Smooth muscle cell (in vitro differentiated cells): ENCODE measurements around the gene TEPSIN. TPM values are rescaled to one million over a fixed set of nuclear protein-coding genes. Genes with fewer than 3 reads are reported as not detected.

Experiments
- DNase-seq: peaks from one replicate; lab custom pipeline; 2025; ENCODE audit not compliant: unreplicated experiment; lab: John Stamatoyannopoulos, UW
- H2AFZ ChIP-seq: fragments of 200-600 bp; sonication (generic); 2 replicates; pipeline ENCODE4 v1.6.0; 2016; ENCODE audit warnings: antibody characterized with exemption, low read depth, mild to moderate bottlenecking
- H3F3A ChIP-seq: fragments of 200-600 bp; sonication (generic); 2 replicates; pipeline ENCODE4 v1.6.0; 2017; ENCODE audit warnings: antibody characterized with exemption, low read depth
- H3K27ac ChIP-seq: fragments of 200-600 bp; sonication (generic); 2 replicates; pipeline ENCODE4 v1.5.1; 2016; ENCODE audit warnings: low read depth, mild to moderate bottlenecking
- H3K27me3 ChIP-seq: fragments of 200-600 bp; sonication (generic); 2 replicates; pipeline ENCODE4 v1.6.1; 2016; ENCODE audit warnings: low read depth, mild to moderate bottlenecking
- H3K36me3 ChIP-seq: fragments of 200-600 bp; sonication (generic); 2 replicates; pipeline ENCODE4 v1.5.1; 2016; ENCODE audit warnings: low read depth
- H3K4me1 ChIP-seq: fragments of 200-600 bp; sonication (generic); 2 replicates; pipeline ENCODE4 v1.5.1; 2016; ENCODE audit warnings: low read depth
- H3K4me2 ChIP-seq: fragments of 200-600 bp; sonication (generic); 2 replicates; pipeline ENCODE4 v1.6.0; 2016; ENCODE audit warnings: mild to moderate bottlenecking
- H3K4me3 ChIP-seq: fragments of 200-600 bp; sonication (generic); 2 replicates; pipeline ENCODE4 v1.5.1; 2016; ENCODE audit warnings: mild to moderate bottlenecking
- H3K79me2 ChIP-seq: fragments of 200-600 bp; sonication (generic); 2 replicates; pipeline ENCODE4 v1.6.0; 2016; ENCODE audit warnings: low read depth, mild to moderate bottlenecking
- H3K9ac ChIP-seq: fragments of 200-600 bp; sonication (generic); 2 replicates; pipeline ENCODE4 v1.6.0; 2016; ENCODE audit warnings: low read depth
- H3K9me3 ChIP-seq: fragments of 200-600 bp; sonication (generic); replicated peaks from 2 replicates; pipeline ENCODE4 v1.5.1; 2016; ENCODE audit warnings: low read depth
- H4K20me1 ChIP-seq: fragments of 200-600 bp; sonication (generic); 2 replicates; pipeline ENCODE4 v1.6.0; 2016; ENCODE audit warnings: low read depth
- CTCF ChIP-seq: fragments of 200-600 bp; sonication (generic); IDR thresholded peaks from 2 replicates; pipeline ENCODE4 v1.5.1; 2017; ENCODE audit warnings: borderline replicate concordance, mild to moderate bottlenecking, antibody characterized with exemption; ENCODE audit not compliant: insufficient read depth, poor library complexity, severe bottlenecking
- WGBS: methylation state at CpG from one replicate; pipeline ENCODE4 v1.1.7; 2016; ENCODE audit warnings: low lambda C conversion rate; 5-methylcytosine and 5-hydroxymethylcytosine counted together
- polyA plus RNA-seq: library from polyadenylated mRNA; unstranded; fragments of >200 nt; fragmentation: Nextera tagmentation; extraction: Ambion mirVana; gene quantifications from 2 replicates; pipeline ENCODE4 v1.2.1, GENCODE V29; 2016
- total RNA-seq: library from RNA; depleted of rRNA; stranded (reverse); fragments of >200 nt; gene quantifications from 2 replicates; pipeline ENCODE4 v1.2.3, GENCODE V29; 2014

TEPSIN gene
- 9.5 and 9.8 TPM in 2 replicates for total RNA-seq
- polyA plus RNA-seq = 18.6 and 23.4 TPM in 2 replicates

- Histone ChIP-seq H3K27ac (peak within 1 kb of the TSS; percentile 39), H3K79me2 (peaks cover 36% of the 10 kb centered on the region), H3K9me3 (no peaks in the 10 kb centered on the region), H3K27me3 (no peaks in the 10 kb centered on the region), H4K20me1 (peaks cover 44% of the 10 kb centered on the region), H3K4me2 (peak within 1 kb of the TSS; percentile 99), H3K4me3 (peak within 1 kb of the TSS; percentile 83), H2AFZ (peak within 1 kb of the TSS; percentile 53), H3K9ac (peak within 1 kb of the TSS; percentile 90), H3K4me1 (peaks cover 7% of the 10 kb centered on the region), H3K36me3 (no peaks in the 10 kb centered on the region), H3F3A (peaks cover 6% of the 10 kb centered on the region)
- peak; percentile 77 for DNase-seq
- no peak for TF ChIP-seq CTCF
- WGBS = under 1% methylated on average over 70 of the region's 100 CpGs
Measured at GRCh38 chr17:81238815-81239713, at the start of gene TEPSIN, which contains the start of gene NDUFAF8. Gene TEPSIN (minus strand): TSS chr17:81239055. CDS start chr17:81239033, 22 bp downstream. Gene NDUFAF8 (plus strand): TSS chr17:81239318. CDS start chr17:81239364, 46 bp downstream.

- Histone ChIP-seq H3K4me1 (no peaks in the 10 kb centered on the region), H3K79me2 (peaks cover 55% of the 10 kb centered on the region), H4K20me1 (peaks cover 85% of the 10 kb centered on the region), H3K9me3 (no peaks in the 10 kb centered on the region), H3K36me3 (no peaks in the 10 kb centered on the region), H3K4me3 (no peak overlapping the region), H3F3A (no peaks in the 10 kb centered on the region), H3K27ac (no peak overlapping the region), H3K9ac (no peak overlapping the region), H2AFZ (no peak overlapping the region), H3K27me3 (no peaks in the 10 kb centered on the region), H3K4me2 (no peak overlapping the region)
- WGBS = 94% methylated on average over 16 of the region's 16 CpGs
- TF ChIP-seq CTCF = no peak
- no peak for DNase-seq
Measured at GRCh38 chr17:81287741-81288430, 49.0 kb upstream of the TEPSIN start.

- no peak overlapping the region for H3K4me3 ChIP-seq
- no peak overlapping the region for H2AFZ ChIP-seq
- H3K79me2 ChIP-seq = peaks cover 47% of the 10 kb centered on the region
- no peak for DNase-seq
- TF ChIP-seq CTCF = no peak
- H4K20me1 ChIP-seq = peaks cover 80% of the 10 kb centered on the region
- H3K9me3 ChIP-seq = no peaks in the 10 kb centered on the region
- H3F3A ChIP-seq = no peaks in the 10 kb centered on the region
- no peak overlapping the region for H3K4me2 ChIP-seq
- no peak overlapping the region for H3K9ac ChIP-seq
- 95% methylated on average over 21 of the region's 21 CpGs for WGBS
- H3K27me3 ChIP-seq = no peaks in the 10 kb centered on the region
- H3K36me3 ChIP-seq = no peaks in the 10 kb centered on the region
- H3K4me1 ChIP-seq = no peaks in the 10 kb centered on the region
- no peak overlapping the region for H3K27ac ChIP-seq
Measured at GRCh38 chr17:81287152-81287551, 48.3 kb upstream of the TEPSIN start.
